Panc1 (cell line): Measurements from ENCODE around the gene ARHGEF28.

Source experiments
- CTCF ChIP-seq: fragments of 450-650 bp; IDR thresholded peaks from 2 replicates; pipeline ENCODE4 v1.5.1; 2017; ENCODE audit warnings: mild to moderate bottlenecking
- POLR2AphosphoS5 ChIP-seq: IDR thresholded peaks from 2 replicates; pipeline ENCODE4 v1.6.1; 2012; ENCODE audit warnings: mild to moderate bottlenecking, low read depth, low read length, moderate library complexity
- REST ChIP-seq, 2 experiments: IDR thresholded peaks; 2 replicates each; pipeline ENCODE4 v1.6.1; 2011 to 2012; ENCODE audit warnings: low read depth in 2 of 2, control low read depth in 1 of 2, low read length in 1 of 2, mild to moderate bottlenecking in 1 of 2, moderate library complexity in 1 of 2; ENCODE audit not compliant: insufficient read depth in 1 of 2
- SIN3A ChIP-seq: IDR thresholded peaks from 2 replicates; pipeline ENCODE4 v1.6.1; 2012; ENCODE audit warnings: low read depth, mild to moderate bottlenecking, low read length, moderate library complexity, borderline replicate concordance; ENCODE audit not compliant: insufficient read depth

- TF ChIP-seq CTCF (no peak), SIN3A (no peak), REST (IDR thresholded peaks at IDR 0.05; ENCODE audit: insufficient read depth in 1 of 2, low read depth in 2 of 2, low read length in 1 of 2) (no peak), POLR2AphosphoS5 (no peak)
Measured at GRCh38 chr5:73776405-73776804, 150.4 kb downstream of the ARHGEF28 start.
